Mononuclear cell (primary cell): ENCODE results near the gene RASD1. TPM values are rescaled to one million over a fixed set of nuclear protein-coding genes. Genes with fewer than 3 reads are reported as not detected.
"Not testable (repeated sequence)": the region's sequence is repeated elsewhere in the genome, so short reads cannot be mapped to it uniquely, and the experiment has no call there.

Experiments used
- H3K27me3 ChIP-seq: 2 replicates; pipeline ENCODE4 v1.6.0; 2011; ENCODE audit warnings: low read length, control low read depth; ENCODE audit not compliant: insufficient read depth
- H3K4me1 ChIP-seq: 2 replicates; pipeline ENCODE4 v1.5.1; 2011; ENCODE audit warnings: mild to moderate bottlenecking, low read length, control low read depth; ENCODE audit not compliant: insufficient read depth
- H3K4me3 ChIP-seq: 2 replicates; pipeline ENCODE4 v1.5.1; 2011; ENCODE audit warnings: mild to moderate bottlenecking, low read length, moderate library complexity
- H3K9me3 ChIP-seq: 2 replicates; pipeline ENCODE4 v1.5.1; 2011; ENCODE audit warnings: low read depth, mild to moderate bottlenecking, control low read depth, low read length
- total RNA-seq: library from RNA; depleted of rRNA; stranded (reverse); fragments of >200 nt; gene quantifications from one replicate; pipeline ENCODE4 v1.2.3, GENCODE V29; 2012

Gene RASD1
- total RNA-seq, 1 donor, result 1.6 TPM

- H3K4me1 ChIP-seq, result peaks cover 4% of the 10 kb centered on the region
- H3K27me3 ChIP-seq, result no peaks in the 10 kb centered on the region
- no peak overlapping the region for H3K4me3 ChIP-seq
- H3K9me3 ChIP-seq, result no peaks in the 10 kb centered on the region
These were observed 10.8 kb downstream of the RASD1 start for GRCh38 chr17:17485420-17485819.

GRCh38 chr17:17484451-17484899 is 11.7 kb downstream of the RASD1 start:
- Histone ChIP-seq H3K9me3 (no peaks in the 10 kb centered on the region), H3K4me3 (no peak overlapping the region)

GRCh38 chr17:17481860-17482259 is 14.3 kb downstream of the RASD1 start:
- Histone ChIP-seq H3K4me3 (no peak overlapping the region), H3K9me3 (no peaks in the 10 kb centered on the region), H3K27me3 (no peaks in the 10 kb centered on the region), H3K4me1 (peaks cover 25% of the 10 kb centered on the region)

More at GRCh38 chr17:17484451-17484899, 11.7 kb downstream of the RASD1 start:
- H3K4me1 ChIP-seq, result peaks cover 10% of the 10 kb centered on the region
- no peaks in the 10 kb centered on the region for H3K27me3 ChIP-seq

DNA sequence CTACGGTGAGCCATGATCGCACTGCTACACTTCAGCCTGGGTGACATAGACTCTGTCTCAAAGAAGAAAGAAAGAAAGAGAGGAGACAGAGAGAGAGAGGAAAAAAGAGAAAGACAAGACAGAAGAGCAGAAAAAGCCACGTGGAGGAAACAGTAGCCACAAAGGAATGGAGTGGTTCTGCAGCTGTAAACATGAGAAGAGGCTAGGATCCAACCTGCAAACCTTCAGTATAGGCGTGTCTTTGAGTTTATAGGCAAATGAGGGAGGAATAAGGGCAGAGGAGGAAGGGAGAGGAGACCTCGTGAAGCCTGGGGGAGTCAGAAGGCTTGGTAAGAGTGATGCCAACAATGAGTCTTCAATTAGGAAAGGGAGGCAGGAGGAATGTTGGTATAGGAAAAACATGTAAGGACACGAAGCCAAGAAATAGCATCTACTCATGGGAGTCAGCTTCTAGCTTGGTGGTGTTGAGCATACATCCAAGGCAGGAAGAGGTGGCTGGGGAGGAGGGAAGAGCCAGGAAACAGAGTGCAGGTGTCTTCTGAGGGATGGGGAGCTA is 15.5 kb downstream of the RASD1 start:
- Histone ChIP-seq H3K4me3 (no peak overlapping the region), H3K9me3 (no peaks in the 10 kb centered on the region), H3K27me3 (no peaks in the 10 kb centered on the region), H3K4me1 (peaks cover 25% of the 10 kb centered on the region)

DNA sequence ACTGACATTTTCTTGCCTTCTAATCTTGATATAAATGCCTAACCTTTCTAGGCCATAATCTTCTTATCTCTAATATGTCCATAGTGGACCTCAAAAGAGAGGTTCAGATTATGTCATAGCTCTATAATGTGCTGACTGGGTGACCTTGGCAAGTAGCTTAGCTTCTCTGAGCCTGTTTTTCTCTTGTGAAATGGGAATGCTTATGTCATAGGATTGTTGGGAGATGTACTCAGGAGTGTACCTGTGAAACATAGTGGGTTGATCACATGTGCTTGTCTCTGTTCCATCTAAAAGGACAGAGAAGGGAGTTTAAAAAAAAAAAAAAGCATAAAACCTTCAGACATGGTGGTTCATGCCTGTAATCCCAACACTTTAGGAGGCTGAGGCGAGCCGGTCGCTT is 17.0 kb downstream of the RASD1 start:
- Histone ChIP-seq H3K4me3 (no peak overlapping the region), H3K9me3 (no peaks in the 10 kb centered on the region), H3K27me3 (no peaks in the 10 kb centered on the region), H3K4me1 (peaks cover 23% of the 10 kb centered on the region)

DNA sequence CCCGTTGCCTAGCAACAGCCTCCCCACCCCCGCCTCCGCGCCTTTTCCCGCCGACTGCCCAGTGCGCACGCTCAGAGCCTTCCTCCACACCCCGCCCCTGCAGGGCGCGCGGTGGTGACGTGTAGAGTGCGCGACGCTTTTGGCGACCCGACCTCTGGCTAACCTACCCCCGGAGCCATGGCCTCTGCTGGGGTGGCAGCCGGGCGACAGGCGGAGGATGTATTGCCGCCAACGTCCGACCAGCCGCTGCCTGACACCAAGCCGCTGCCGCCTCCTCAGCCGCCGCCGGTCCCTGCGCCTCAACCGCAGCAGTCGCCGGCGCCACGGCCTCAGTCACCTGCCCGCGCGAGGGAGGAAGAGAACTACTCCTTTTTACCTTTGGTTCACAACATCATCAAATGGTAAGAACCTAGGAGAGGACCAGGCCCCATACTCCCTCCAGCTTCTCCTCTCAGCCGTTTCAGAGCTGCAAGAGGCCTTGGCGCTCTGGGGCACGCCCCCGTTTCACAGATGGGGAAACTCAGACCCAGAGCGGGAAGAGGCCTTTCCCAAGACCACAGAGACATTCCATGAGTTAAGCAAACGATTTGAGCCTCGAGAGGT is 19.2 kb downstream of the RASD1 start, which contains the start of gene MED9:
MED9 (plus strand) TSS at position 136 of the 603 bp plus-strand sequence; CDS start at position 178, 42 bp downstream.
- Histone ChIP-seq H3K9me3 (no peaks in the 10 kb centered on the region), H3K27me3 (no peaks in the 10 kb centered on the region), H3K4me1 (peaks cover 21% of the 10 kb centered on the region), H3K4me3 (peak within 1 kb of the TSS; percentile 88)

- H3K9me3 ChIP-seq, result no peaks in the 10 kb centered on the region
- no peak overlapping the region for H3K4me3 ChIP-seq
- peaks cover 15% of the 10 kb centered on the region for H3K4me1 ChIP-seq
- H3K27me3 ChIP-seq, result no peaks in the 10 kb centered on the region
These were observed 21.9 kb downstream of the RASD1 start for GRCh38 chr17:17474341-17474740.

GRCh38 chr17:17472333-17472920 is 23.8 kb downstream of the RASD1 start:
- H3K27me3 ChIP-seq, result no peaks in the 10 kb centered on the region
- H3K9me3 ChIP-seq, result no peaks in the 10 kb centered on the region
- no peak overlapping the region for H3K4me3 ChIP-seq
- peaks cover 5% of the 10 kb centered on the region for H3K4me1 ChIP-seq

DNA sequence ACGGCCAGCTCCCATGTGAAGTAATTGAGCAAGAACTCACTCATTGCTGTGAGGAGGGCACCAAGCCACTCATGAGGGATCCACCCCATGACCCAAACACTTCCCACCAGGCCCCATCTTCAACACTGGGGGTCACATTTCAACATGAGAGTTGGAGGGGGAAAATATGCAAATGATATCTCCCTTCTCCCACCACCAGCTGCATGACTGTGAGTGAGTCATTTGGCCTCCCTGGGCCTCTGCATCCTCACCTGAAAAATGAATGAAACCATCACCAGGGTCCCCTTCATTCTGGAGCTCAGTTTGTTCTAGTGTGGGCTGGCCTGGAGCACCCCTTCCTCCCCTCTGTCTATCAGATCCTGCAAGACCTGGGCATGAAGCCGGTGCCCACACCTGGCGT is 26.2 kb downstream of the RASD1 start:
- Histone ChIP-seq H3K9me3 (no peaks in the 10 kb centered on the region), H3K4me1 (no peaks in the 10 kb centered on the region), H3K27me3 (no peaks in the 10 kb centered on the region)

DNA sequence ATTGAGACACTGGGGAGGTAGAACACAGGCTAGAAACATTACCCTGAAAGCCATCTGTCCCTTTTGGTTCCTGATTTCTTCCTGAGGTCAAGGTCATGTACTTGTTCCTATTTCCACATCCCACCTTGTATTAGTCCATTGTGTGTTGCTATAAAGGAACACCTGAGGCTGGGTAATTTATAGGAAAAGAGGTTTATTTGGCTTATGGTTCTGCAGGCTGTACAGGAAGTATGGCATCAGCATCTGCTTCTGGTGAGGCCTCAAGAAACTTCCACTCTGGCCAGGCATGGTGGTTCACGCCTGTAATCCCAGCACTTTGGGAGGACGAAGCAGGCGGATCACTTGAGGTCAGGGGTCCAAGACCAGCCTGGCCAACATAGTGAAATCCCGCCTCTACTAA is 26.8 kb downstream of the RASD1 start:
- no peaks in the 10 kb centered on the region for H3K27me3 ChIP-seq
- no peaks in the 10 kb centered on the region for H3K4me1 ChIP-seq
- H3K4me3 ChIP-seq, result no peak overlapping the region
- H3K9me3 ChIP-seq, result no peaks in the 10 kb centered on the region

More for the DNA sequence above, 26.2 kb downstream of the RASD1 start:
- H3K4me3 ChIP-seq, result no peak overlapping the region

GRCh38 chr17:17468217-17469010 is 27.8 kb downstream of the RASD1 start:
- H3K27me3 ChIP-seq, result no peaks in the 10 kb centered on the region
- no peaks in the 10 kb centered on the region for H3K4me1 ChIP-seq
- H3K9me3 ChIP-seq, result no peaks in the 10 kb centered on the region
- H3K4me3 ChIP-seq, result no peak overlapping the region

GRCh38 chr17:17467720-17468119 is 28.5 kb downstream of the RASD1 start:
- Histone ChIP-seq H3K4me3 (no peak overlapping the region), H3K4me1 (no peaks in the 10 kb centered on the region), H3K27me3 (no peaks in the 10 kb centered on the region), H3K9me3 (no peaks in the 10 kb centered on the region)

GRCh38 chr17:17467016-17467415 is 29.2 kb downstream of the RASD1 start:
- Histone ChIP-seq H3K4me1 (no peaks in the 10 kb centered on the region), H3K9me3 (no peaks in the 10 kb centered on the region), H3K27me3 (no peaks in the 10 kb centered on the region), H3K4me3 (no peak overlapping the region)

DNA sequence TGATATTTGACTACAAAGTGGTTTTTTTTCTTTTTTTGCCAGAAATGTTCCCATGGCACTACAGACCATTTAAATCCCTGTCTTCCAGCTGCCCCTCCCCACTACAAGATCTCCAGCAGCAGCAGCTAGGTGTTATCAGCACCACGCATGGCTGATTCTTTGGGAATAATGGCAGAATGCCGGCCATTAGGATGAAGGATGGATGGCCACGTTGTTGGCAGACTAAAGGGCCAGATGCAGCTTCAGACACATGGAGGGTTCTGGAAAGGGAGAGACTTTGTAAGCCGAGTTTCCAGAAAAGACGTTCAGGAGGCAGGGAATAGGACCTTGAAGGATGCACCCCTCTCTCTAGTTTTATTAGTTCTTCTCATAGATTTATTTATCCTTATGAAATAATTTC is 29.7 kb downstream of the RASD1 start:
- Histone ChIP-seq H3K27me3 (no peaks in the 10 kb centered on the region), H3K4me1 (no peaks in the 10 kb centered on the region), H3K9me3 (no peaks in the 10 kb centered on the region), H3K4me3 (no peak overlapping the region)

DNA sequence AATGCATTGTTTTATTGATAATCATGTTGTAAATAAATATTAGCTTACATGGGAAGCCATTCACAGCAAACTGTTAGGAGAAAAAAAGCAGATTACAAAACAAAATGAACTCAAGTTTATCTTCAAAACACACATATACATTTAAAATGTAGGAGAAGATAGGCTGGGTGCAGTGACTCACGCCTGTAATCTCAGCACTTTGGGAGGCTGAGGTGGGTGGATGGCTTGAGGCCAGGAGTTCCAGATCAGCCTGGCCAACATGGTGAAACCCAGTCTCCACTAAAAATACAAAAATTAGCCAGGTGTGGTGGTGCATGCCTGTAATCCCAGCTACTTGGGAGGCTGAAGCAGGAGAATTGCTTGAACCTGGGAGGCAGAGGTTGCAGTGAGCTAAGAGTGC is 30.3 kb downstream of the RASD1 start:
- H3K9me3 ChIP-seq, H3K4me1 ChIP-seq, H3K4me3 ChIP-seq, H3K27me3 ChIP-seq: not testable (repeated sequence)
